Measurements from ENCODE around the gene RAB27A.

The RAB27A gene

GRCh38 chr15:55224892-55225291, 64.7 kb downstream of the RAB27A start:
- DNase-seq (ENCODE audit: low read depth in 3 of 3): no peak

GRCh38 chr15:55222588-55222987, 67.0 kb downstream of the RAB27A start:
- no peak for DNase-seq (ENCODE audit: low read depth in 3 of 3)

GRCh38 chr15:55221090-55222011, 68.3 kb downstream of the RAB27A start:
- peak in 1 of 3 donors; percentile 37 for DNase-seq (ENCODE audit: low read depth in 3 of 3)

- no peak for DNase-seq (ENCODE audit: low read depth in 3 of 3)
Observed at GRCh38 chr15:55220606-55221005, 69.0 kb downstream of the RAB27A start.

GRCh38 chr15:55218056-55218455, 71.6 kb downstream of the RAB27A start:
- DNase-seq (ENCODE audit: low read depth in 3 of 3): no peak

GRCh38 chr15:55204464-55204863, 85.1 kb downstream of the RAB27A start:
- DNase-seq (ENCODE audit: low read depth in 3 of 3): no peak

GRCh38 chr15:55202206-55202605, 87.4 kb downstream of the RAB27A start:
- DNase-seq (ENCODE audit: low read depth in 3 of 3): no peak

GRCh38 chr15:55198706-55199105, 90.9 kb downstream of the RAB27A start:
- no peak for DNase-seq (ENCODE audit: low read depth in 3 of 3)

- no peak for DNase-seq (ENCODE audit: low read depth in 3 of 3)
Observed at GRCh38 chr15:55197719-55198118, 91.9 kb downstream of the RAB27A start.

GRCh38 chr15:55197362-55197705, 92.3 kb downstream of the RAB27A start:
- no peak for DNase-seq (ENCODE audit: low read depth in 3 of 3)

GRCh38 chr15:55196458-55197361, 92.9 kb downstream of the RAB27A start, which contains the start of gene RSL24D1:
Gene RSL24D1 (minus strand): TSS chr15:55196941. CDS start chr15:55196890, 51 bp downstream.
- peak; percentile 85 to 94 (median 87) for DNase-seq (ENCODE audit: low read depth in 3 of 3)

GRCh38 chr15:55195996-55196395, 93.6 kb downstream of the RAB27A start:
- DNase-seq (ENCODE audit: low read depth in 3 of 3): no peak

GRCh38 chr15:55194256-55194655, 95.4 kb downstream of the RAB27A start:
- no peak for DNase-seq (ENCODE audit: low read depth in 3 of 3)

- no peak for DNase-seq (ENCODE audit: low read depth in 3 of 3)
Observed at GRCh38 chr15:55186331-55186730, 103.3 kb downstream of the RAB27A start.

GRCh38 chr15:55183679-55184078, 105.9 kb downstream of the RAB27A start:
- no peak for DNase-seq (ENCODE audit: low read depth in 3 of 3)

- no peak for DNase-seq (ENCODE audit: low read depth in 3 of 3)
Observed at GRCh38 chr15:55179141-55179540, 110.5 kb downstream of the RAB27A start.

GRCh38 chr15:55170361-55170760, 119.3 kb downstream of the RAB27A start:
- DNase-seq (ENCODE audit: low read depth in 3 of 3): no peak

- DNase-seq (ENCODE audit: low read depth in 3 of 3): peak; percentile 26 to 34 (median 32)
Observed at GRCh38 chr15:55168350-55168974, 121.2 kb downstream of the RAB27A start.

GRCh38 chr15:55164284-55164683, 125.3 kb downstream of the RAB27A start:
- DNase-seq (ENCODE audit: low read depth in 3 of 3): no peak
